ENCODE data around the gene HMGB1.

- TF ChIP-seq, protein P1, sequence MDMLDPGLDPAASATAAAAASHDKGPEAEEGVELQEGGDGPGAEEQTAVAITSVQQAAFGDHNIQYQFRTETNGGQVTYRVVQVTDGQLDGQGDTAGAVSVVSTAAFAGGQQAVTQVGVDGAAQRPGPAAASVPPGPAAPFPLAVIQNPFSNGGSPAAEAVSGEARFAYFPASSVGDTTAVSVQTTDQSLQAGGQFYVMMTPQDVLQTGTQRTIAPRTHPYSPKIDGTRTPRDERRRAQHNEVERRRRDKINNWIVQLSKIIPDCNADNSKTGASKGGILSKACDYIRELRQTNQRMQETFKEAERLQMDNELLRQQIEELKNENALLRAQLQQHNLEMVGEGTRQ (IDR thresholded peaks at IDR 0.05; ENCODE audit: low read depth, low read length): no peak
- TF ChIP-seq CTCF (conservative IDR thresholded peaks at IDR 0.05; ENCODE audit: low read depth, low read length): no peak
- no peak for TF ChIP-seq MXI1 (IDR thresholded peaks at IDR 0.05; ENCODE audit: borderline replicate concordance, low read depth, low read length)
- no peak for TF ChIP-seq POLR2A (IDR thresholded peaks at IDR 0.05; ENCODE audit: low read depth, low read length)
- TF ChIP-seq RCOR1 (IDR thresholded peaks at IDR 0.05; ENCODE audit: insufficient replicate concordance, low read length): no peak
- TF ChIP-seq MAFK (IDR thresholded peaks at IDR 0.05; ENCODE audit: low read depth, low read length): no peak
- TF ChIP-seq, protein P2, sequence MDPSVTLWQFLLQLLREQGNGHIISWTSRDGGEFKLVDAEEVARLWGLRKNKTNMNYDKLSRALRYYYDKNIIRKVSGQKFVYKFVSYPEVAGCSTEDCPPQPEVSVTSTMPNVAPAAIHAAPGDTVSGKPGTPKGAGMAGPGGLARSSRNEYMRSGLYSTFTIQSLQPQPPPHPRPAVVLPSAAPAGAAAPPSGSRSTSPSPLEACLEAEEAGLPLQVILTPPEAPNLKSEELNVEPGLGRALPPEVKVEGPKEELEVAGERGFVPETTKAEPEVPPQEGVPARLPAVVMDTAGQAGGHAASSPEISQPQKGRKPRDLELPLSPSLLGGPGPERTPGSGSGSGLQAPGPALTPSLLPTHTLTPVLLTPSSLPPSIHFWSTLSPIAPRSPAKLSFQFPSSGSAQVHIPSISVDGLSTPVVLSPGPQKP (IDR thresholded peaks at IDR 0.05; ENCODE audit: borderline replicate concordance, low read depth, low read length): no peak
Observed at GRCh38 chr13:30442926-30443325, 22.8 kb downstream of the HMGB1 start.
